HG03159 (cell line): ENCODE data around the gene ENTHD1.
"Not testable (repeated sequence)": the region's sequence is repeated elsewhere in the genome, so short reads cannot be mapped to it uniquely, and the experiment has no call there.

ENCODE experiments used
- ATAC-seq: cut with Tn5 transposase; IDR thresholded peaks from one replicate; pipeline ENCODE4 v1.9.1; 2021; ENCODE audit warnings: mild to moderate bottlenecking, moderate library complexity; ENCODE audit not compliant: unreplicated experiment

ENTHD1 gene

GRCh38 chr22:39735776-39736175, 157.8 kb downstream of the ENTHD1 start:
- ATAC-seq: no peak

- ATAC-seq: no peak
Measured at GRCh38 chr22:39734866-39735265, 158.7 kb downstream of the ENTHD1 start.

- not testable (repeated sequence) for ATAC-seq
Measured at GRCh38 chr22:39734046-39734445, 159.5 kb downstream of the ENTHD1 start.

- no peak for ATAC-seq
Measured at GRCh38 chr22:39733191-39733590, 160.4 kb downstream of the ENTHD1 start.

- no peak for ATAC-seq
Measured at GRCh38 chr22:39732625-39733024, 160.9 kb downstream of the ENTHD1 start.

GRCh38 chr22:39731881-39732555, 161.5 kb downstream of the ENTHD1 start:
- ATAC-seq: no peak

GRCh38 chr22:39731481-39731880, 162.1 kb downstream of the ENTHD1 start:
- no peak for ATAC-seq

- ATAC-seq: no peak
Measured at GRCh38 chr22:39729141-39729934, 164.2 kb downstream of the ENTHD1 start.

- no peak for ATAC-seq
Measured at GRCh38 chr22:39728236-39728860, 165.2 kb downstream of the ENTHD1 start.

- ATAC-seq: no peak
Measured at GRCh38 chr22:39727541-39727940, 166.0 kb downstream of the ENTHD1 start.

GRCh38 chr22:39725351-39726035, 168.1 kb downstream of the ENTHD1 start:
- no peak for ATAC-seq

- no peak for ATAC-seq
Measured at GRCh38 chr22:39724857-39725256, 168.7 kb downstream of the ENTHD1 start.

GRCh38 chr22:39724390-39724789, 169.2 kb downstream of the ENTHD1 start:
- ATAC-seq: no peak

GRCh38 chr22:39723899-39724351, 169.6 kb downstream of the ENTHD1 start:
- ATAC-seq: no peak

GRCh38 chr22:39723463-39723862, 170.1 kb downstream of the ENTHD1 start:
- no peak for ATAC-seq

- ATAC-seq: no peak
Measured at GRCh38 chr22:39722501-39722900, 171.1 kb downstream of the ENTHD1 start.

- ATAC-seq: no peak
Measured at GRCh38 chr22:39722032-39722325, 171.6 kb downstream of the ENTHD1 start.

GRCh38 chr22:39721206-39722031, 172.1 kb downstream of the ENTHD1 start:
- ATAC-seq: no peak

GRCh38 chr22:39719559-39720450, 173.8 kb downstream of the ENTHD1 start:
- no peak for ATAC-seq
